GM21723 (cell line): Measurements from ENCODE around the gene FBXW11.
A peak's percentile ranks its signal among the peaks of the same experiment; 100 is the strongest.
"Not testable (repeated sequence)": the region's sequence is repeated elsewhere in the genome, so short reads cannot be mapped to it uniquely, and the experiment has no call there.

Source experiments
- ATAC-seq: cut with Tn5 transposase; IDR thresholded peaks from one replicate; pipeline ENCODE4 v1.9.1; 2021; ENCODE audit warnings: mild to moderate bottlenecking, moderate library complexity; ENCODE audit not compliant: unreplicated experiment

FBXW11 gene

DNA sequence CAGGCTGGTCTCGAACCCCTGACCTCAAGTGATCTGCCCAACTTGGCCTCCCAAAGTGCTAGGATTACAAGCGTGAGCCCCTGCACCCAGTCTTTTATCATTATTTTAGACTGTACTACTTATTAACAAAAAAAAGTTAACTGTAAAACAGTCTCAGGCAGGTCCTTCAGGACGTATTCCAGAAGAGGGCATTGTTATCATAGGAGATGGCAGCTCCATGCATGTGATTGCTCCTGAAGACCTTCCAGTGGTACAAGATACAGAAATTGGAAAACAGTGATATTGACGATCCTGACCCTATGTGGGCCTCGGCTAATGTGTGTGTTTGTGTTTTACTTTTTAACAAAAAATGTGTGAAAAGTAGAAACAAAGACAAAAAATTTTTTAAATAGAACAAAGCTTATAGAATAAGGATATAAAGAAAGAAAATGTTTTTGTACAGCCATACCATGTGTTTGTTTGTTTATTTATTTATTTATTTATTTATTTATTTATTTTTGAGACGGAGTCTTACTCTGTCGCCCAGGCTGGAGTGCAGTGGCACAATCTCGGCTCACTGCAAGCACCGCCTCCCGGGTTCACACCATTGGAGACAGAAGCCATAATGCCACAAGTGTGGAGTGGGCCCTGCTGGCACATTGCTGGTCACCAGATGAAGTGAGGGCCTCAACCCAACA lies 13.8 kb upstream of the FBXW11 start:
- not testable (repeated sequence) for ATAC-seq

GRCh38 chr5:172015346-172015745 lies 8.9 kb upstream of the FBXW11 start:
- no peak for ATAC-seq

GRCh38 chr5:172010278-172010677 lies 3.8 kb upstream of the FBXW11 start:
- ATAC-seq: no peak

- no peak for ATAC-seq
Measured at GRCh38 chr5:172009536-172010270, 3.3 kb upstream of the FBXW11 start.

- ATAC-seq: no peak
Measured at GRCh38 chr5:172008689-172009141, 2.3 kb upstream of the FBXW11 start.

DNA sequence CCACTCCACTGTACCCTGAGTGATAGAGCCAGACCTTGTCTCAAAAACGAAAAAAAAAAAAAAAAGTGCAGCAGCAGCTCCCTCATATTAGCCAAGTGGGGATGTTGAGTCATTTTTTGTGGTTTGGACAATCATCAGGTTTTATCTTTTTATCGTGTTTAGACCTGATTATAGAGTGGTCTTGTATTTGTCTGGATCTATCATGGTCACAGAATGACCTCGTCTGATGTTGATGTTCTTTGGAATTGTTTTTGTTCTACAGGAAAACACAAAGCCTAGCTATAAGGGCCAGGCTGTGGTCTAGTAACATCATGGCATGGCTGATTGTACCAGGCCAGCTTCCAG lies 1.6 kb upstream of the FBXW11 start:
- no peak for ATAC-seq

DNA sequence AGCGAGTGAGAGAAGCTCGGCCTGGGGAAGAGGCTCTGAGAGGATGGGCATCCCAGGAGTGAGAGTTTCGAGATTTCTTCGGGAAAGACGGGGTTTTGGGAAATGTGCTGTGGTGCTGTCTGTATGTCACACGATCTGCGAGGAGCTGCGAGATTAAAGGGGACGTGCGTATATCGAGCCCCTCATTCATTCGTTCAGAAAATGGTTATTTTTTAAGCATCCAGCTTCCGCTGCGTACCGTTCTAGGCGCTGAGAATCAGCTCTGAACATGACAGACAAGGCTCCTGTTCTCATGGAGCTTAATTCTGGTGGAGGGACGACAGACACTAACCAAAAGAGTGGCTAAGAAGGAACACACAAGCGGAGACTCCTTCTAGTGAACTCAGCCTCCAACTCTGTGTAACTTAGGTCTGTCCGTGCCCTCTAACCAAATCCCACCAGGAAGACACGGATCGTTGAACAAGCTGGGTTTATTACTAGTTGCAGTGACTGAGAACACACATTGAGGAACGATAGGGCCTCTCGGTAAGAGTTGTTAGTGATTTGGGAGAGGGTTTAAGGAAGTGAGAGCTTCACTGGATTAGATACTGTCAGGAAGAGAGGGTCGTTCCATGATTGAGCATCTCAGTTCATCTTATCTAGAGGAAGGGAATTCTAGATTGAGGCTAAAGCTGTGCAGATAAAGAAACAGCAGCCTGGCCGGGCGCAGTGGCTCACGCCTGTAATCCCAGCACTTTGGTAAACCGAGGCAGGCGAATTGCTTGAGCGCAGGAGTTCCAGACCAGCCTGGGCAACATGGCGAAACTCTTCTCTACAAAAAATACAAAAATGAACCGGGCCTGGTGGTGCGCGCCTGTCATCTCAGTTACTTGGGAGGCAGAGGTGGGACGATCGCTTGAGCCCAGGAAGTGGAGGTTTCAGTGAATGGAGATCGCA lies 1.0 kb upstream of the FBXW11 start:
- ATAC-seq: peak; percentile 2

DNA sequence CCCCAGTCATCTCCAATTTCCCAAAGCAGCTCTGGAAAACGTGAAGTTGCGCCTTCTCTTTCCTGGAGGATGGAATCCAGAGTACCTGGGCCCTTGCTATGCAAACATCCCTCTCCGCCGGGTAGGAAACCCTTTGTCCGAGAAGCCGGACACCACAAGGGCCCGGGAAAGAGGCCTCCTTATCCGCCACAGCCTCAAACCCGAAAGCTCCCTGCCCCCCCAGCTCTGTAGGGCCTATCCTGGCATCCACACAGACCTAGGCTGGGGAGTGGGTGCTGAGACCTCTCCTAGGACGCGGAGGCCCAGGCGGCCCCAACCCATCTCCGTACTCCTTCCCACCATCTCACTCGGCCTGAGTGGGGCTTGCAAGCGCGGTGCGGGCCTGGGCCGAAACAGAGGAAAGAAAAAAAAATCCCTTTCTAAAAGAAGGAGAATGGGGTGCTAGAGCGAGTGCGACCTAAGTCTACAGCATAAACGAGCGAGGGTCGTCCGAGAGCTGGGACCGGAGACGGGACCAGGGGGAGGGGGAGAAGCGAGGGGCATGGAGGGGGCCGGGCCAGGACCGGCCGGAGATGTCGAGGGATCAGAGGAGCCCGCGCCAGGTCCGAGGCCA lies 624 bp downstream of the FBXW11 start:
- ATAC-seq: peak; percentile 14

- ATAC-seq: no peak
Measured at GRCh38 chr5:172004824-172005237, 1.6 kb downstream of the FBXW11 start.

DNA sequence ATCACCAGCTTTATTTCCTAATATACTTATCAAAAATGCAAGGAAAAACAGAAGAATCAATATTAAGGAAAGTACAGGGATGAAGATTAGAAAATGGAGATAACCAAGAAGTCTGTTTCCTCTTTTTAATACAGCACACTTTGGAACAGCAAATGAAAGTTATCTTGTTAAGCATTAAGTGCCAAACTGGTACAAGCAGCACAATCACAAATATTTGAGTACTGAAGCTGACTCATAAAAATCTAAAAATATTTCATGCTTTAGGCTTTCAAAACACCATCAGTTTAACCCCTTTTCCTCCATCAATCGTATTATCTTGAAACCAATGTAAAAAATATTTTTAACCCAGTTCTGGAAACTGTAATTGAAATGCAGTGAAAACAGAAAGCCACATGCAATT lies 2.7 kb downstream of the FBXW11 start:
- ATAC-seq: no peak

DNA sequence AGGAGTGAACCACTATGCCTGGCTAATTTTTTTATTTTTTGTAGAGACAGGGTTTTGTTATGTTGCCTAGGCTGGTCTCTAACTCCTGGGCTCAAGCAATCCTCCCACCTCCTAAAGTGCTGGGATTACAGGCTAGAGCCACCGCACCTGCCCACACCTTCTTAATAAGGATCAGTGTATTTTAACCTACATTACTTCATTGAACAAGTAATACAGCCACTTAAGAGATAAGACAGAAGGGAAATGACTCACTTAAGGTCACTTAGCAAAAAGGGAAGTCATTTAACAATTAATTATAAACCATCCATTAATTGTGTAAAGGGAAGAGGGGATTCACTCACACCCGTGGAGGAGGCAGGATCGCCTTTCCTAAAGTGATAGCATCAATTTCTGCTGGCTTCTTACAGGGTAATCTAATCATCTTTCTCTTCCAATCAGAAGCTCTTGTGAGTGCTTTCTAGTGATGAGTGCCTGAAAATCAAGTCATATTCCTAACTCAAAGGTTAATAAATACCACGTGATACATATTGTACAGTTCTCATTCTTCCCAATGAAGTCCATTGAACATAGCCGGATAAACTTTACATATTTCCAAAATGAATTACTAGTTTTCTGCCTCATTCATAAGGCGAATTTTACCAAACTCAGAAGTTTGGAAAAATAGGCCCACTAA lies 3.5 kb downstream of the FBXW11 start:
- ATAC-seq: no peak

DNA sequence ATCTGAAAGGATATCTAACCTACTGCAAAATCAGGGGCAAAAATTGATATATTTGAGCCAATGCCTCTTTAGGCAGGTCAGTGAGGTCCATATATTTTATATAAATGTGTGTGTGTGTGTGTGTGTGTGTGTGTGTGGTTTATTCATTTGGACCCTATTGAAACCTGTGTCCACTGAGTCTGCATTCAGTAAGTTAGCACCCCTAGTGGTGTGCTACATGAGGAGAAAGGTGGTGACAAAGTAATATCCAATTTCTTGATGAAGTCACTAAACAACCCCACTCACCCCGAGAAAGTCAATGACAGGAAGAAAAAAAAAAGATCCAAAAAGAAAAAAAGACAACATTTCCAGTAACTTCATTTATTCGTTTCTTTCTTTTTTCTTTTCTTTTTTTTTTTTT lies 4.1 kb downstream of the FBXW11 start:
- no peak for ATAC-seq

DNA sequence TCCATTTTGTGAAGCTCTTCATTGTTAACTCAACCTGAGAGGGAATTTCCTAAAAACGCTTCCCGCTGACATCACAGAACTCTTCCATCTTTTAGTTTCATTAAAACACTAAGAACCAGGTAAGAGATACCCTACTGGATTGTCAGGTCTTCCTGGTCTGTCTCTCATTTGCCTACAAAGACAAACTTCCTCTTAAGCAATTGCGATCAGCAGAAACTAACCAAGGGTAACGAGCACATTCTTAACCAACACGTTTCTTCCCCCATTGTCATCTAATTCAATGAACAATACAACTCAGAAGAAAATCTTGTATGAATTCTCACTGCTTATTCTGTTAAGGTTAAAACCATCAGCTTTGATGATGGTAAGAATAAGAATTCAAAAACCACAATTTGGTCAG lies 6.6 kb downstream of the FBXW11 start:
- no peak for ATAC-seq

DNA sequence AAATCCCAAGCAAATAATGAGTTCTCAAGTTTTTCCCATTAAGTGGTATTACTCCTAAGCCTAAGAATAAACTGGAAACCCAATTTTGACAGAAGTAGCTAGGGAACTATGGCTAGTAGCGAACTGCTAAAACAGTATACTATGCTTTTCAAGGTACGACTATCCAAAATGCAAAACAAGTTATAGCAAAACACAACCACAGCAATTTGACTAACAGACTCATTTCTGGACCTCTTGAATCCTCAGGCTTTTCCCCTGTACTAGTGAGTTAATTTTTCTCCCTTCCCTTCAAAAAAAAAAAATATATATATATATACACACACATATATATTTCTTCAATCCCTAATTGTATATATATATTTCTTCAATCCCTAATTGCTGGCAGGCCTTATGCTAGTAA lies 7.3 kb downstream of the FBXW11 start:
- no peak for ATAC-seq

DNA sequence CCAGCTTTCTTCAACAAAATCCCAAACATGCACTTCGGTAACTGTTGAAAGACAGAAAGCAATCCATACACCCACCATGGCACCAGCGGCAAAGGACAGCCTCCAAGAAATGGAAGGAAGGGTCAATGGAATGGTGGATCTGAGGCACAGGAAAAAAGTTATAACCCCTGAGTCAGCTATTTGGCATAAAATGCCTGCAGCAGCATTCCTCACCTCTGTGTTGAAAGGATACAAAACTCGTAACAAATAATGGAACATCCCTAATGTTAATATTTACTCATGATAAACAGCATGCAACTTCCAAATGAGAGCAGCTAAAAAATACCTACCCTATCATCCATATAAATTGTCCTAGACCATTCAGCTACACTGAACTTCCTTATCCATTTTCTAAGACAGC lies 9.4 kb downstream of the FBXW11 start:
- no peak for ATAC-seq

- no peak for ATAC-seq
Measured at GRCh38 chr5:171992813-171993212, 13.6 kb downstream of the FBXW11 start.

GRCh38 chr5:171992305-171992704 lies 14.1 kb downstream of the FBXW11 start:
- ATAC-seq: no peak

DNA sequence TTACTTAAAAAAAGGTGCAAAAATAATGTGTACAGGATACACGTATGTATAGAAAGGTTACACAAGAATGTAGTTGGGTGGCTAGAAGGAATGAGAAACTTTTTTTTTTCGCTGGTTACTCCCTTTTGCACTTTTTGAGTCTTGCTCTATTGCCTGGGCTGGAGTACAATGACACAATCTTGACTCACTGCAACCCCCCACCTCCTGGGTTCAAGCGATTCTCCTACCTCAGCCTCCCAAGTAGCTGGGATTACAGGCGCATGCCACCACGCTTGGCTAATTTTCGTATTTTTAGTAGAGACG lies 15.8 kb downstream of the FBXW11 start:
- no peak for ATAC-seq

DNA sequence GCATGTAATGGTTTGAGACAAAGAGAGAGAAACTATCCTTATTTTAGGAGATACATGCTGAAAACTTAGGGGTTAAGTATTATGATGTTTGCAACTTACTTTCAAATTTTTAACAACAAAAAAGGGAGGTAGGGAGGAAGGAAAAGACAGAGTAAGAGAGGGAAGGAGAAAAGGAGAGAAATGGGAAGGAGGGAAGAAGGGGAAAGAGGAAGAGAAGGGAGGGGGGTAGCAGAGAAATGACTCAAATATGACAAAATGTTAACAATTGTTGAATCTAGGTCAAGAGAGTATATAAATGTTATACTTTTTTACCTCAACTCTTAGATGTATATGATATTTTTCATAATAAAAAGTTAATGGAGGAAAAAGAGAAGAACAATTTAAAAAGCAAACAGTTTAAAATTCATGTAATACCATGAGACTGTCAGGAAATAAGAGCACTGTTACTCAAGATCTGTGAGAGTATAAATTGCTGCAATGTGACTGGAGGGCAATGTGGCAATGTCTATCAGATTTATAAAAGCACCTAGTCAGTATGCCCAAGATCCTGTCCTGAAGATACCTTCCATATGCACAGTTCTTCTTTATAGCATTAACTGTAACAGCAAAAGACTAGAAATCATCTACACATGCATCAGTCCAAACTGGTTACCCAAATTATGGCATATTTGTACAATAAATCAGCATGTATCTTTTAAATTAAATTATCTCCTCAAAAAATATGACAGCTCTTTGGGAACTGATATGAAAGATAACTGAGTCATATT lies 16.3 kb downstream of the FBXW11 start:
- no peak for ATAC-seq

DNA sequence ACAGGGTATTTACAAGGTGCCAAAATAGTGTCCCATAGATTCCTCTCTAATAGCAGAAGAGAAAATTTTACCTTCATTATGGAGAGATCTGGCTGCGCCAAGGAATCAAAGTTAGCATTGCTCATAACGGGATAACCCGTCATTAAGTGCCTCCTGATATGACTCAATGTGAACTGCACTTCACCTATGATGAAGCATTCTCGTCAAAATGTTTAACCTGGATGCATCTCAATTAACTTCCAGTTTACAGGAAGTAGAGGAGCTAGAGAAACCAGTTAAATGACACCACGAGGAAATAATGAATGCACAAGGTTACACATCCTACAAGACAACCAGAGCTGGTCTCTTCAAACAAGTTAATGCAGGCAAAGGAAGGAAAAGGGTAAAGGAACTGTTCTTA lies 17.2 kb downstream of the FBXW11 start:
- peak; percentile 60 for ATAC-seq
